Non-pigmented ciliary epithelial cell (primary cell): ENCODE data around the gene CCNY.
"Not testable (repeated sequence)": the region's sequence is repeated elsewhere in the genome, so short reads cannot be mapped to it uniquely, and the experiment has no call there.

ENCODE experiments used
- DNase-seq: peaks from one replicate; pipeline ENCODE4 v3.0.0-alpha.2; 2010; ENCODE audit warnings: low read depth

The CCNY gene

DNA sequence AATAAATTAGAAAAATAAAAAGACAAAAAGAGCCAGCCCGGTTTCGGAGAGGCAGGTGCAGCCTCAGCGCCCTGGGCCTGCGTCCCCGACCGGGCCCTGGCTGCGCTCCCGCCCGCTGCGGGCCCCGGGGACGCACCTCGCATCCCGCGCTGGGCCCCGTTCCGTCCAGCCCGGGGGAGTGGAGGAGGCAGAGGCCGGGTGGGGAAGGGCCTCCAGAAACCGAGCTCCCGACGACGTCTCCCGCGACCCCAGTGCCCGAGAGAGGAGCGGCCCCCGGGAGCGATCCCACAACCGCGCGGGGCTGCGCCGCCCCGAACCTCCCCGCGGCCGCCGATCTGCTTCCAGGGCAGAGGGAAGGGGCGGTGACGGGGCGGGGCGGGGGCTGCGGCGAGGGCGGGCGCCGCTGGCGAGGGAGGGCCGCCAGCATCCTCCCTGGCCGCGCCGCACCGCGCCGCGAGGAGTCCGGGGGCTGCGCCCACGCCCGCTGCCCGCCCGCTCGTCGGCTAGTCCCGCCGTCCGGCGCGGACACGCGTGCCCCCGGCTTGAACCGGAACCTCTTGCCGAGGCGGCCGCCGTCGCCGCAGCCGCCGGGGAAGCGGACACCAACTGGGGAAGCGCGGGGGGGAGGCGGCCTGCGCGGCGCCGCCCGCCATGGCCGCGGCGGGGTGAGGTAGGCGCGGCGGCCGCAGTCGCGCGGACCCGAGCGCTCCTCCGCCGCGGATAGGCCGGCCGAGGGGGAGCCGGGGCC lies at the start of gene CCNY:
Gene CCNY, plus strand, starts transcription at position 426 of the 748 bp plus-strand sequence. CDS start 545 bp downstream, outside the sequence.
- no peak for DNase-seq

DNA sequence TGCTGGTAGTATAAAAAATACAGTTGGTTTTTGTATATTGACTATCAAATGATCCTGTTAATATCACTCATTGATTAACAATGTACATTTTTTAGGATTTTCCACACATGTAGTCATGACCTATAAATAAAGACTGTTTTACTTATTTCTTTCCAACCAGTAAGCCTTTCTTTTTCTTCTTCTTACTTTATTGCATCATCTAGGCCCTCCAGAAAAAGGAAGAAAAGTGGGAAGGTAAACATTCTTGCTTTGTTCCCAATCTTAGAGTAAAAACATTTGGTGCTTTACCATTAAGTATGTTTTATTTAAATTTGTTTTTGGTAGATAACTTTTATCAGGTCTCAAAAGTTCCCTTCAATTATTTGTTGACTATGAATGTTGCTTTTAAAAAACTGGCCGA lies 47.1 kb upstream of the CCNY start:
- DNase-seq, result no peak

DNA sequence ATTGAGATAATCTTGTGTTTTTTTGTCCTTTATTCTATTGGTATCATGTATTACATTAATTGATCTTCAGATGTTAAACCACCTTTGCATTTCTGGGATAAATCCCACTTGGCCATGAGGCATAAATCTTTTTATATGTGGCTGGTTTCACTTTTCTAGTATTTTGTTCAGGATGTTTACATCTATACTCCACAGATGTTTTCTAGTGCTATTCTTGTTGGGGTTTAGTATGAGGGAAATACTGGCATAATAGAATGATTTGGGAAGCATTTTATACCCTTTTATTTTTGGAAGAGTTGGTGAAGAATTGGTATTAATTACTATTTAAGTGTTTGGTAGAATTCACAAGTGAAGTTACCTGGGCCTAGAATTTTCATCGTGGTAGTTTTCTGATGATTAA lies 41.8 kb upstream of the CCNY start:
- no peak for DNase-seq

DNA sequence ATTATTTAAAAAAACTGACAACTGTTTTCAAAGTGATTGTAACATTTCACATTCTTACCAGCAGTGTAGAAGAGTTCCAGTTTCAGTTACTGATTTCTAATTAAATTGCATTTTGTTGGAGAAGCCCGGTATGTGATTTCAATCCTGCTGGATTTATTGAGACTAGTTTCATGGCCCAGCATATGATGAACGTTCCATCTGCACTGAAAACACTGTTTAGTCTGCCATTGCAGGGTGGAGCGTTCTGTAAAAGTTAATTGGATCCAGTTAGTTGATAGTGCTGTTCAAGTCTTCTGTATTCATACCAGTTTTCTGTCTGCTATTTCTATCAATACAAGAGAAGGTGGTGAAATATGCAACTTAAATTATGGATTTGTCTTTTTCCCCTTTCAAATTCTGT lies 37.3 kb upstream of the CCNY start:
- DNase-seq, result no peak

DNA sequence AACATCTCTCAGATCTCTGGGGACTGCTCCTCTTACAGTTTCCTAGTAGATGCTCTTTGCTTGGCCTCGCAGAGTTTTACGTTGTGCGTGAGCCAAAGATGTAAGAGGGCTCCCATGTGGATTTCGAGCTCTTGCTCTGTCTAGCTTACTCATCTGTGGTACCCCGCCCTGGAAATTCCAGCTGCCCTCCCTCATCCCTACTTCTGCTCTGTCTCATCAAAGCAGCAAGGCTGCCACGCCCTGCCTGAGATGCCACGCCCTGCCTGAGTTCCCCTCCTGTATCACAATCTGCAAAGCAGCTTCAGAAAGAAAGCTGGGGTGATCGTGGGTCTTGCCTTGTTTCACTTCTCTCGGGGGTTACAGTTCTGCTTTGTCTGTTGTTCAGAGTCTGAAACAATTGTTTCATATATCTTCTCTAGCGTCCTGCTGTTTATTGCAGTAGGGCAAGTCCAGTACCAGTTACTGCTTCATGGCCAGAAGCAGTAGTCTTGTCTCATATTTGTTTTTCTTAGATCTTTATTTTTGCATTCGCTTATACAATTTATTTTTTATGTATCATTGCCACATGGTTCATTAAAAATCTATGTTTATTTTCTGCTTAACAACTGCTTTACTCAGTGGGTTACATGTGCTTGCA lies 36.1 kb upstream of the CCNY start:
- peak; percentile 8 for DNase-seq

DNA sequence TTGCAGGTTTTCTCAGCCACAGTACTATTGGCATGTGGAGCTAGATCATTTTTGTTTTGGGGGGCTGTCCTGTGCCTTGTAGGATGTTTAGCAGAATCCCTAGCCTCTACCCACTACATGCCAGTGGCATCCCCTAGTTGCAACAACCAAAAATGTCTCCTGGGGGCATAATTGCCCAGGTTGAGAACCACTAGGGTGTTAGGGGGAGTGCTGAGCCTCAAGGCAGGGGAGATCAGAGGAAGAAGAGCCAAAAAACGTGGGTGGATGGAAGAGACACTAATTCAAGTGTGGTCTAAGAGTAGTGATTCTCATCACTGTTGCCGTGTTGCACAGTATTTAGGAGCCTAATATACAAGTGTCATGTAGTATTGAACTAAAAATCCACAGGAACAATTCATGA lies 31.7 kb upstream of the CCNY start:
- DNase-seq, result no peak

DNA sequence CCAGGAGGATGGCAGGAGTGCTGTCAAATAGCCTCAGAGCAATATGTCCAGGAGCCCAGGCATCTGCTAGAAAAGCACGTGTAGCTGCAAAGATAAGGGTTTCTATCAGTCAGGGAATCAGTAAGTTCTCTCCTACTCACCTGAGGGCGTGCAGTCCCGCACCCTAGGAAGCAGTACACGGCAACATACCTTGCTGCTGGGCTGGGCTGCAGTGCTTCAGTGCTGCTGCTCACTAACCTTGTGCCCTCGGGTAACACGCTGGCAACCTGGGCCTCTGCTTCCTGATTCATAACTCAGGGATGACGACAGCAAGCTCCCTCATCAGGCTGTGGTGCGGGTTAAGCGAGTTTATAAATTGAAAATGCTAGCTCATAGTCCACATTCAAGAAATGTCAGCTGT lies 29.5 kb upstream of the CCNY start:
- no peak for DNase-seq

DNA sequence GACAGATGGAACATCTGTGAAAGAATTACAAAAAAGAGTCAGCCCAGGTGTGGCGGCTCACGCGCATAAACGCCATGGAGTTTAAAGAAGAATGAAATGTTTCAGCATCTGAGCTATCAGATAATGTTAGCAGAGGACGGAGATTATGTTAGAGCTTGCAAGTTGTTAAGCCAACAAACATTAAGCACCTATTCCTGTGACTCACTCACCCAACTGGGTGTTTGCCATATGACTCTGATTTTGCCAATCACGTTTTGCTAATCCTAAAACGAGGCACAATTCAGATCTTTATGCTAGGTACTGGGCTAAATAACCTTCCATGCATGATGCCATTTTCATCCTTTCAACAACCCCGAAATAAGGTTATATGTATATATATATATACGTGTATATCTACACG lies 29.0 kb upstream of the CCNY start:
- DNase-seq, result no peak

DNA sequence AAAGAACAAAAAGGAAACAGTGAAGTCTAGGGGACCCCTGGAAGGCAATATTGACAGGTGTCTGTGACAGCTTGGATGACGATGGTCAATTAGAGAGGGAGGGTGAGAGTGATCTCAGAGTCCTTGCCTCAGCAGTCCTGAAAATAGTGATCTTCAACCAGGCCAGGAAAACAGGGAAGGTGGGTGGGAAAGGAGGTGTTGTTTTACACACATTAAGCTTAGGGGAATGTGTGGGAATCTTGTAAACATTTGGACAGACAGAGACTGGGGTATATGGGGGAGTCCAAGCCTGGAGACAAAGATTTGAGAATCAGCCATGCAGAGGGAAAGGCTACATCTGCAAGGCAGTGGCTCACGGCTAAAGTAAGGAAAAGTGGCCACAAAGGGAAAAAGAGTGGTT lies 27.5 kb upstream of the CCNY start:
- no peak for DNase-seq

DNA sequence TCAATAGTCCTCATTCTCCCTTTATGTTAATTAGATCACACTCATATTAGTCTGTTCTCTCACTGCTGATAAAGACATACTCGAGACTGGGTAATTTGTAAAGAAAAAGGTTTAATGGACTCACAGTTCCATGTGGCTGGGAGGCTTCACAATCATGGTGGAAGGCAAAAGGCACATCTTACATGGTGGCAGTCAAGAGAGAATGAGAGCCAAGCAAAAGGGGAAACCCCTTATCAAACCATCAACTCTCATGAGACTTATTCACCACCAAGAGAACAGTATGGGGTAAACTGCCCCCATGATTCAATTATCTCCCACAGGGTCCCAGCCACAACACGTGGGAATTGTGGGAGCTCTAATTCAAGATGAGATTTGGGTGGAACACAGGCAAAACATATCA lies 22.2 kb upstream of the CCNY start:
- DNase-seq, result not testable (repeated sequence)

DNA sequence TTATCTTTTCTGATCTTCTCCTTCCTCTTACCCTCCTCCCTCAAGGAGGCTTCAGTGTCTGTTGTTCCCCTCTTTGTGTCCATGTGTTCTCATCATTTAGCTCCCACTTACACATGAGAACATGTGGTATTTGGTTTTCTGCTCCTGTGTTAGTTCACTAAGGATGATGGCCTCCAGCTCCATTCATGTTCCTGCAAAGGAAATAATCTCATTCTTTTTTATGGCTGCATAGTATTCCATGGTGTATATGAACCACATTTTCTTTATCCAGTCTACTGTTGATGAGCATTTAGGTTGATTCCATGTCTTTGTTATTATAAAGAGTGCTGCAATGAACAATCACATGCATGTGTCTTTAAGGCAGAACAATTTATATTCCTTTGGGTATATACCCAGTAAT lies 21.1 kb upstream of the CCNY start:
- DNase-seq, result not testable (repeated sequence)

DNA sequence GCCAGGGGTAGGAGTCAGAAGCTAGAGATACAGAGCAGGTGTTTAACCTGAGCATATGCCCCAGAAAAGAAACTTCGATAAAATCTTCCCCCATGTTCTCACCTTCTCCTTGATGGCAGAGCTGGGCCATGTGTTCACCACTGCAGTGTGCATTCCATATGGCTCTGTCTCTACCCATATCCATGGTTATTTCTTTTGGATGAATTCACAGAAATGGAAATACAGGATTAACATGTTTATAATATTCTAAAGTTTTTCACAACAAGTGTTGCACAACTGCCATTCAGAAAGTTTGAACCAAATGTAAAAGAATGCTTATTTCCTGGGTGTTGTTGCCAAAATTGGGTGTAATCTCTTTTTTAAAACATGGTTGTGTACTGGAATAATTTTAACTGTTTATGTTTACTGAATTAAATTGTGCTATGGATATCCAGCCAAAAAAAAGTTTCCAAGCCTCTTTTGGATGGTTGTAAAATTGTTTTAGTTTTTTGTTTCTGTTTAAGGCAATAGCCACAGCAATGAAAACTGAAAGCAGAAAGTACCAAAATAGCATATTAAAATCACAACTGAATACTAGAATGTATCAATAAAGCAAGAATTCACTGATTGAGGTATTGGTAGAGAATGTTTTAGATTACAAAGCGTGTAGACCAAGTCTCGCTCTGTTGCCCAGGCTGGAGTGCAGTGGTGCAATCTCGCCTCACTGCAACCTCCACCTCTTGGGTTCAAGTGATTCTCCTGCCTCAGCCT lies 19.9 kb upstream of the CCNY start:
- DNase-seq, result no peak

DNA sequence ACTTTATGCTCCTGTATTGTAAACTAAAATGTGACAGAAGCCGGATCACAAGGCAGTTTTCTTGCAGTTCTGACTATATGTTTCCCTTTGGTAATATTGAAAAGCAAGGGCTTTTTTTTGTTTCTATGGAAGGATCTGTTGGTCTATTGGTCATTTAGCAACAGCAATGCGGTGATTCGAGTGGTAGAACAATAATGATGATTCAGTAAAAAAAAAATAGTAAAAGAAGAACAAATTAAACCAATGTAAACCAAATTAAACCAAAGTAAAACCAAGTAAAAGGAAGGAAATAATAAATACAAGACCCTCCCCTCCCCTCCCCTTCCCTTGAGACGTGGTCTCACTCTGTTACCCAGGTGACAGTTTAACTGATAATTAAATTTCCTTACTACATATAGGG lies 17.8 kb upstream of the CCNY start:
- no peak for DNase-seq

DNA sequence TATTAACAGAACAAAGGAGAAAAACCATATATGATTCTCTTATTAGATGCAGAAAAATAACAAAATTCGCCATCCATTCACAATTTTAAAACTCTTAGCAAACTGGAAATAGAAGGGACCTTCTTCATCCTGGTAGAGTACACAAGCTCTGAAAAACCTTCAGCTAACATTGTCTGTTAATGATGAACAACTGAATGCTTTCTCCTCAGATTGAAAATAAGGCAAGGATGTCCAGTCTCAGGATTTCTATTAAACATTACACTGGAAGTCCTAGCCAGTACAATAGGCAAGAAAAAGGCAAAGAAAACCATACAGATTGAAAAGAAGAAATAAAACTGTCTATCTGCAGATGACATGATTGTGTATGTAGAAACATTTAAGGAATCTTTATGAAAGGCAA lies 16.0 kb upstream of the CCNY start:
- no peak for DNase-seq

DNA sequence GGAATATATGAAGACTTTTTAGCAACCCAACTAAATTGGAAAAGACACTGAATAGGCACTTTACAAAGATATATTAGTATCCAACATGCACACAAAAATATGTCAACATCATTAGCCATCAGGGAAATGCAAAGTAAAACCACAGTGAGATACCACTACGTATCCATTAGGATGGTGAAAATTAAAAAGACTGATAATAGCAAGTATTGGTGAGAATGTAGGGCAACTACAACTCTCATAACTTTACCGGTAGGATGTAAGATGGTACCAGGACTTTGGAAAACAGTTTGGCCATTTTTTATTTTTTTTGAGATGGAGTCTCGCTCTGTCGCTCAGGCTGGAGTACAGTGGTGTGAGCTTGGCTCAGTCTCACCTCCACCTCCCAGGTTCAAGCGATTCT lies 13.7 kb upstream of the CCNY start:
- no peak for DNase-seq

DNA sequence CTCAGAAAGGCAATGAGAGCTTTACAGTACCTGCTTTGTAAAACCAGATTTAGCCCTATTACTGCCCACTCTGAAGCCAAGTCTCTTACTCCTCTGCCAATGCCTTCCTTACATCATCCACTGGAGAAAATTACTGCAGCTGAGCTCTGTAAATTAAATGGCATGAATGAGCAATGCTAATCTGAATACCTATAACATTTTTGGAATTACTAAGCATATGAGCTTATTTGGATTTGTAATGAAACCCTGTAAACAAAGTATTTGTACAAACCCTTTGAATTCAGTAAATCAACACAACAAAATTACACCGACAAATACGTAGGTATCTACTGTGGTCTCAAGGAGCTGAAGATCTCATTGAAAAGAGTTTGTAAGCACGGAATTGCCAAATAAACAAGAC lies 12.1 kb upstream of the CCNY start:
- no peak for DNase-seq

DNA sequence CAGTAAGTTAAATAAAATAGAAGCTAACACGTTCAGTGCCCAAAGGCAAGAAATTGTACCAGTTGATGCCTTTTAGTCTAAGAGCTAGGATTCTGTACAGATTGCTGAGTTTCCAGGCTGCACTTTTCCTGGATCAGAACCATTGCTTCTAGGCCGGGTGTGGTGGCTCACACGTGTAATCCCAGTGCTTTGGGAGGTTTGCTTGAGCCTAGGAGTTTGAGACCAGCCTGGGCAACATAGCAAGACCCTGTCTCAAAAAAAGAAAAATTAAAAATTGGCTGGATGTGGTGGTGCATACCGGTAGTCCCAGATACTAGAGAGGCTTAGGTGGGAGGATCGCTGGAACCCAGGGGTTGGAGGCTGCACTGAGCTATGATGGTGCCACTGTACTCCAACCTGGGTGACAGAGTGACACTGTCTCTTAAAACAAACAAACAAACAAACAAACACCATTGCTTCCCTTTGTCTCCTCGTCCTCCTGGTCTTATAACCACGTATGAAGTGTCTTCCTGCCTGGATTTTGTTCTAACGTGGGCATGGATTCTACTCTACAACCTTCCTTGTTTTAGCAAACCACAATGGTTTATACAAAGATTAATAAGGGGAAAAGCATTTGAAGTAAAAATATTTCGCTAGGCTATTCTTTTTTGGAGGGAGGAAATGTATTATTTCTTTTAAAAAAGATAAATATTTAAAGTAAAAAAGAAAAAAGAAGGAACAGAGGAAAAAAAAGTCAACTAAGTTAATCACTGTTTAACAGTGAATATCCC lies 9.7 kb upstream of the CCNY start:
- no peak for DNase-seq

DNA sequence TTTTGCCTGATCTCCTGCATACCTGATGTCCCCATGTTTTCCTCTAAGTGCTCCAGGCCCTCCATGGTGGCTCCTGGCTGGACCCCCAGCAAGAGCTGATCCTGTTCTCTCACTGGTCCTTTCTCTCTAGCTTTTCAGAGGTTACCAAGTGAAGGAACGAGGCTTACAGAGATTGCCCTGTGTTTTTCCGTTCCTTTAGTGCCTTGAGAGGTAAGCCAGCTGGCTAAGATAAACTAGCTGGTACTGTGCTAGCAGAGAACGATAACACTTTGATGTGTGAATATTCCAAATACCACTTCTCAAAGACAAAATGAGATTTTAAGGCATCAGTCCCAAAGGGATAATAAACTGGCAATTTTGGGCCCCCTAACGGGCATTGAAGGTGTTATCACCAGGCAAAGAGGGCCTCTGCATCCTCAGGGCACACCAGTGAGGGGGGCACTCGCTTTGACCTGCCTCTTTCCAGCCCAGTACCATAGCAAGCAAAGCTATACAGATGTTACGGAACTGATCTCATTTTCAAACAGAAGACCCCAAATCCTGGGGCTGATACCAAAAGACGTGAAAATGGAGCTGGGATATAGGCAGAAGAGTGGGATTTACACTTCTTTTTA lies 8.4 kb upstream of the CCNY start:
- no peak for DNase-seq

DNA sequence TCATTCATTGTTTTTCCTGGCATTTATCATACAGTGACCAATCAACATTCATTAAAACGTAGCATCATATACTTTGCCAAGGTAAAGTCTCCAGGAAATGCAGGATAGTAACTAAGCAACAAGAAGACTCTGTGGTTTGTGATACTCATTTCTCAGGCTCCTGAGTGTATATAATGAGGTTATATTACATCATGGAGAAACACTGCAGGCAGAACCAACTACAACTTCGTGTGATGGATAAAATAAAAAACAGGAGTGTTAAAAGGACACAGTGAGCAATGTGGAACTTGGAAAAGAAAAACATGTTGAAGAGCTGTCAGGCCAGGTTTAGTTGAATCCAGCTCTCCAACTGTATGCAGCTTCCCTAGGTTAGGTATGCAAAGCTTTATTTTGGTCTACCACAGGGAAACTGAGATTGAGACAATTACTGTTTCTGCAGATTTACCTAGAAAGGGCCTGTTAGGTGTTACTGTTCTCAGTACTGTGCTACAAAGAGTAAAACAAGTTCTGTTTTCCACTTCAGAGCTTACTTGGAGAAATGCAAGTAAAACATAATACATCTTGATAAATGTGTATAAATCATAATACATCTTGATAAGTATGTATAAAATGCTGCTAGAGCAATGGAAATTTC lies 7.8 kb upstream of the CCNY start:
- DNase-seq, result peak; percentile 62

DNA sequence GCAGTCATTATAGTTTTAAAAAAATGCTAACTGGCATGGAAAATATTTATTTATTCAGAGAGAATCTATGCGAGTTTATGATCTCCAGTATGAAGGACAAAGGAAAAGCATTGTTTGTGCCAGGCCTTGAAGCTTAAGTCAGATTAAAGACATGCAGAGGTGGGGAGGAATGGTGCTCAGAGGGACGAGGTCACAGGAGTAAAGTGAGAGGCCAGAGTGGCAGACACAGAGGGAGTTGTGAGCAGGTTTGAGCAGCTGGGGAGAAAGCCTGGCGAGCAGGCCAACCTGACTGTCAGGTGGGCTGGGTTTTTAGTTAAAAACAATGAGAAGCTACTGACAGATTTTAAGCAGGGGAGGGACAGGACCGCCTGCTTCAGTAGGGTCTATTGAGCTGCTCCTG lies 6.8 kb upstream of the CCNY start:
- no peak for DNase-seq

DNA sequence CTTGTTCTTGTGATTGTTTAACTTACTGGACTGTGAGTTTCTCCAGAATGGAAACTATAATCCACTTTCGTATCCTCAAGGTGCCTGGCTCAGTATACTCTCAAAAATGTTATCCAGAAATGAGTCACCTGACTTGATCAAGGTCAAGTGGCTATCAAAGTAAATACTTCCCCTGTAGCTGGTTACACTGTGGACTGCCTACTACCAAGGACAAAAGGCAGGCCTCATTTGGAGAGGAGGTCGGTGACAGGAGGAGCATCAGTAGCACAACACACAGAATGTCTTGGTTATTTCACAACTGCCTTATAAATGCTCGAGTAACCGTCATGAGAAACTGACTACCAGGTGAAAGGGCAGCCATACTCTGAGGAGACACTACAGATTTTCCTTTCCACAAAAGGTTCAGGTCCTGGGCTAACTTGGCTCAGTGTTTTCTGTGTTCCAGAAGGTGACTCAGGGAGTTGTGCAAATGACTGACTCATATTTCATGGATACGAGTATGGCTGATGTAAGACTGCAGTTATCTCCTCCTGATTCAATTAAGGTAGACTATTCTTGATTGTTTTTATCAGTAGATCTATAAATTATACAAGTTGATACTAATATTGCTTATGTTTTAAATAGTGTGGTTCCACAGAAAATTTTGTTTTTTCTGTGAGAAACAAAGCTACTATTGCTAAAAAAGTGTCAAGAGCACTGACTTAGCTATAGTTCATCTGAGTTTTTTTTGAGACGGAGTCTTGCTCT lies 4.2 kb upstream of the CCNY start:
- DNase-seq, result peak; percentile 82
